Fibroblast of pulmonary artery (primary cell): ENCODE data around the gene PLGLB2.
"Not testable (repeated sequence)": the region's sequence is repeated elsewhere in the genome, so short reads cannot be mapped to it uniquely, and the experiment has no call there.

Source experiments
- DNase-seq: peaks from one replicate; pipeline ENCODE4 v3.0.0-alpha.2; 2010; ENCODE audit warnings: low read depth
- H3K4me3 ChIP-seq: replicated peaks from 2 replicates; pipeline ENCODE4 v1.5.1; 2011; ENCODE audit warnings: low read depth, mild to moderate bottlenecking, control low read depth, low read length, moderate library complexity

The PLGLB2 gene

DNA sequence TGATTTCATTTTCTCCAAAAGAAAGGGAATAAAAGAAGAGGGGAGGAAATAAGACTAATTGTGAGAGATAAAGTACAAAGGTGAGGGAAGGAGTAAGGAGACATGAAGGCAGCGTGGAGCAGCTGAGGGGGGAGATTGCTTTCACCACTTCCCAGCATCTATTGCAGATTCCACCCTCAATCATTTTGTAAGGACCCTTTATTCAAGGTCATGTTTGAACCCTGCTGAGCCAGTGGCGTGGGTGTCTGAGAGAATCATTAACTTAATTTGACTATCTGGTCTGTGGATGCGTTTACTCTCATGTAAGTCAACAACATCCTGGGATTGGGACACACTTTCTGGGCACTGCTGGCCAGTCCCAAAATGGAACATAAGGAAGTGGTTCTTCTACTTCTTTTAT lies at the start of gene PLGLB2:
PLGLB2 (plus strand) TSS at position 297 of the 400 bp plus-strand sequence; CDS start at position 364, 67 bp downstream.
- H3K4me3 ChIP-seq, DNase-seq: not testable (repeated sequence)

DNA sequence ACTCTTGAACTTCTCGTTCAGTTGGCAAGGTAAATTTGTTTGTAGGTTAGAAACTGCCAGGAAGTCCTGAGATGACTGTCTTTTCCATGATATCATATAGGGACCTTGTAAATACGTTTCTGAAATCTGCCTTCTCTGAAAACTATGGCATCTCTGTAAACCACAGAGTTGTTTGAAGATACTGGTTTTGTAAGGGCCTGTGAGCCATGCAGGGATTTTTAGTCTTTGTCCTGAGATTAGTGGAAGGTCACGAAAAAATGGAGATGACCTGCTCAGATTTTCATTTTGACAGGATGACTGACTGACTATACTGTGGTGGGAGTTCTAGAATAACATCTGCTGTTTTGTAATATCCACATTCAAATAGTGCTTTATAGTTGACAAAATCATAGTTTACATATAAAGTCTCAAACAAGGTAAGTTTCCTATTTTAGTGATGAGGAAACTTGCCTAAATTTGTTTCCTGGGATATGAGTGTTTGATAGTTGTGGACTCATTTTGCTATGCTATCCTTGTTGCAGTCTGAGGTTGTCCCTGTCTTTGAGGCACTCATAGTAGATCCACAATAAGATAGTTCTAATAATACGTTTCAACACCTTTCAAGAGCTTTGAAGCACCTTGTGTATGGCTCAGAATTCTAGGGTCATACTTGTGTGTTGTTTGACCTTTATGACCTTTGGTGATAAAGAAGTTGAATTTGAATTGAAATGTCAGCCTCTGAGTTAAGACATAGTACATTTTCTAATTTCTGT lies 43.1 kb upstream of the PLGLB2 start:
- DNase-seq, H3K4me3 ChIP-seq: not testable (repeated sequence)

DNA sequence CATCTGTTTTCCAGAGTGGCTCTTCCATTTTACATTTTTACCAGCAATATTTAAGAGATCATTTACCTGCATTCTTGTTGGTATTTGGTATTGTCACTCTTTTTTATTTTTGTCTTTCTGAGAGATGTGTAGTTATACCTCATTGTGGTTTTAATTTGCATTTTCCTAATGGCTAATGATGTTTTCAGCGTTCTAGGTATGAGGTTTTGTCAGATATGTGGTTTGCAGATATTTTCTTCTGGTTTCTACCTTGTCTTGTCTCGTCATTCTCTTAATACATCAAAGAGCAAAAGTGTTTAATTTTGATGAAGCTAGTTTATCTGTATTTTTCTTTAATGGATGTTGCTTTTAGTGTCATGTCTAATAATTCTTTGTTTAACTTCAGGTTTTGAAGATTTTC lies 39.5 kb upstream of the PLGLB2 start:
- H3K4me3 ChIP-seq, DNase-seq: not testable (repeated sequence)

DNA sequence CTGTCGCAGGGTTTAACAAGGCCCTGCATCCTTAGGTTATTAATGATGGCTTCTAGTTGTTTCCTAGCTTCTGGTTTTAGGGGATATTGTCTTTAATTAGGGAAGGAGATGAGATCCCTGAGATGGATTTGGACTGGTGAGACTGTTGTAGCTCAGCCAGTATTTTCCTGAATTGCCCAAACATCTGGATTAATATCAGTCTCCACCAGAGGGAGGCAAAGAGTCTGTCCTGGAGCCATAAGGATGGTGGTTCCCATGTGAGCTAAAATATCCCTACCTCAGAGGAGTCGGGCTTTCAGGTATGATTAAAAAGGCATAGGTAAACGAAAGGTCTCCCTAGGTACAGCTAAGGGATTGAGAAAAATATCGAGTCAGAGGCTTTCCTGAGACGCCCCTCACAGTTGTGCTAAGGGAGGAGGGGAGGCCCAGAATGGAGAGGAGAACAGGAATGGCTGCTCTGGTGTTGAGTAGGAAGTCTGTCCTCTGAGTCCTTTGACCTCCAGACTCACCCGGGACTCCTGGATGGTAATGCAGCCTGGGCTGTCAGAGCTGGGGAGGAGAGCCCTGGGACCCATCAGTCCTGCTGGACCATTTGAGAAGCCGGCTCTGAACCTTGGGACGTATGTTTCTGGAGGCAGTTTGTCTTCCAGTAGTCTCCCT lies 19.8 kb upstream of the PLGLB2 start:
- DNase-seq, H3K4me3 ChIP-seq: not testable (repeated sequence)

DNA sequence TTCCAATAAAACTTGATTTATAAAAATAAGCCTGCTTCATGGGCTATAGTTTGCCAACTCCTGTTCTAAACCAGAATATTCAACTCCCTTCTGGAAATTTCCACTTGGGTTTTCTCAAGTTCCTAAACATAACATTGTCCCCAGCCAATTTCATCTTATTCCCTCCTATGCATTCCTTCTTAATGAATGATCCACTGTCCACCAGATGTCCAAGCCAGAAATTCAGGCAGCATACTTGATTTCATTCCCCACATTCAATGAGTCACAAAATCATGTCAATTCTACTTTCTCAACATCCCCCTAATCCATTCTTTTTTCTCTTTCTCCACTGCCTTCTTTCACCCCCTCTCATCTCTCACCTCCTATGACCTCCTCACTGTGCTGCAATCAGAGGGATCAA lies 7.0 kb upstream of the PLGLB2 start:
- not testable (repeated sequence) for H3K4me3 ChIP-seq, DNase-seq

DNA sequence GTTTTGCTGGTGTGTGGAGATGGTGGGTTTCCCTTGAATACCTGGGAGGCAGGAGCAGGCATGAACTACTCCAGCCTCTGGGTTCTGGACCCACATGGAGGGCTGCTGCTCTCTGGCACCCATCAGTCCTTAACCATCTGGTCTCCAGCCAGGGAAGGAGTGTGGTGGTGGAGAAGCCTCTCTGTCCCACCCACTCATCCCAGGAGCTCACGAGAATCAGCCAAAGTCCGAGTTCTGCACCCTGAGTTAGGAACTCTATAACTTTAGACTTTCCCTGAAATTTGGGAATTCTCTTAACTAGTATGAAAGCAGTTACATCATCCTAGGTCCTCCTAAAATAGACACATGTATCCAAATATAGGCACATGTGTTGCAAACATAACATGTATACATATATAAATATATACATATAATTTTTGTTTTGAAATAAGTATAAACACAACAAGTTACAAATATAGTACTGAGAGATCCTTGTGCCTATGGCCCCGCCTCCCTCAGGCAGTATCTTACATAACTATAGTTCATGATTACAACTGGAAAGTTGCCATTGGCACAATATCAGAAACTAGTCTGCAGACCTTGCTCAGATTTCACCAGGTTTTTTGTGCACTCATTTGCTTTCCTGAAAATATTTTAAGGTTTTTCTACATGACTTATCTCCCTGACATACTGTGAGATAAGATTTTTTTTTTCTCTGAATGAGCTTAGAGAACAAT lies 5.3 kb upstream of the PLGLB2 start:
- H3K4me3 ChIP-seq, DNase-seq: not testable (repeated sequence)

DNA sequence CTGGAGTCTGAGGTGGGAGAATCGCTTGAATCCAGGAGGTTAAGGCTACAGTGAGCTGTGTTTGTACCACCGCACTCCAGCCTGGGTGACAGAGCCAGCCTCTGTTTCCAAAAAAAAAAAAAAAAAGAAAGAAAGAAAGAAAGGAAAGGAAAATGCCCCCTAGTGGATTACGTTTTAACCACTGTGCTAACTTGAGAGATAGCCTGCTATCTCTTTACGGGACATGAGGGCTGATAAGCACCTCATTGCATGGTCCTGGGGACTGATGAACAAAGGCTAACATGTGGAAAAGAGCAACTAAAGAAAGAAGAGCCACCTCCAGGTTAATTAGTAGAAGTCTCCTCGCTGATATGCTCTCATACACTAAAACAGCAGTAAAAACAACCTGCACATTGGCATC lies 4.2 kb upstream of the PLGLB2 start:
- not testable (repeated sequence) for DNase-seq, H3K4me3 ChIP-seq

DNA sequence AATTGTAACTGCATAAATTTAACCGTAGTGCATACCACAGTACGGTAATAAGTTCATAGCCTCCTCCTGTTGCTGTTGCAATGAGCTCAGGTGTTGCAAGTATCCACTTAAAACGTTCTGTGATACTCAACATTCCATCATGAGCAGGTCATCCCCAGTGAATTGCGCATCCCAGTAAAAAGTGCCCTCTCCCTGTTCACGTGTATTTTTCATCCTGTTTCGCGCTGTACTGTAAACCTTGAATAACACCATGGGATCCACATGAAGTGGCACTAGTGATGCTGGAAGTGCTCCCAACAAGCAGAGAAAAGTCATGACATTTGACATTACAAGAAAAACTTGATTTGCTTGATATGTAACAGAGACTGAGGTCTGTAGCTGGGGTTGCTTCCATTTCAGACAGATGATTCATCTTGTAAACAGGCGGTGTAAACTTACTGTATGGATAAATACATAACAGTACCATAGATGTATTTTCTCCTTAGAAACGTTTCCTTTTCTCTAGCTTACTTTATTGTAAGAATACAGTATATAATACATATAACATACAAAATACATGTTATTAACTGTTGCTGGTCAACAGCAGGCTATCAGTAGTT lies 2.4 kb upstream of the PLGLB2 start:
- H3K4me3 ChIP-seq, DNase-seq: not testable (repeated sequence)

DNA sequence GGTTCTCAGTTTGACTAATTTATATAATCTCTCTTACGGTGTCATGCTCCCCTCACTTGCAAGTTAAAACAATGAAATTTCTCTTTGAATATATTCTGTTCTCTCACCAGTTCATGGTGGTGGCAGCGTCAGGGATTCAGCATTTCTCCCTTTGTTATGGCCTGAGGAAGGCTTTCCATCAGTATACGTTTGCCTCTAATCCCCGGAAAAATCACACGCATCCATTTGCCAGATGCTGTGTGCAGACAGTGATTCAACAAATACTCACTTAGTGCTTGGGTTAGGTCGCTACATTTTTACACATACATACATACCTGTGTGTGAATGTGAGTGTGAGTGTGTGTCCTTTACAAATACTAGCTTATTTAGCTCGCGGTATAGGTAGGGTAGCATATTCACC lies 637 bp downstream of the PLGLB2 start:
- not testable (repeated sequence) for DNase-seq, H3K4me3 ChIP-seq

DNA sequence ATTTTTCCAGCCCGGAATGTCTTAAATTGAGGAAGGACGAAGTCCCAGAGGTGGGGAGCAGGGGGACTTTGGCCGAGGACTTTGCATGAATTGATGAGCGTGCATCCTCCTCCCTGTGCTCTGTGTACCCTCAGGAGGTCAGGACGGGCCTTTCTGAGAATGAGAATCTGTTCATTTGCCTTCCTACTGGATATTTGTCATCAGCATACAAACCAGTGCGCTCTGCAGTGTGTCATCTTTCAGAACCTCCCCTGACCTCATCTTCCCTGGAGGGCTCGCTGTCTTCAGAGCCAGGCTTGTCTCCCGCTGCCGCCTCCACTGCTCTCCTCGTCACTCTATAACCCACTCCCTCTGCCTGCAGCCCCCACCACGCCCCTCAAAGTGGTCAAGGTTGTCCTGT lies 2.7 kb downstream of the PLGLB2 start:
- H3K4me3 ChIP-seq, DNase-seq: not testable (repeated sequence)

DNA sequence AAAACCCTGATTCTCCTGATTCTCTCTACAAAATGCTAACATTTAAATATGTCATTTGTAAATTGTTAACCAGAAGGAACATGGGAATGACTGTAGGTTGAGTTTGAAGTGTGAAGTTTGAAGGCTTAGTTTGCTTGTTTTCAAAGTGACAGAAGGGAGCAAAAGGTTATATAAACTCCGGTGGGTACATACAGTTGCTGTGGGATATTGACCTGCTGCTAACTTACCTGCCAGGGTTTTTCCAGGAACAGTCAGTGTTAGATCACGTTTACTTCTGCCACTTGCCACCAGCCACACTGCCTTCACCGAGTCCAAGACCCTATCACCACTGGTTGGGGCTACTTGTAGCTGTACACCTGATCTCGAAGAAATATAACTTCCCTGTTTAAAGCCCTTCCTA lies 6.9 kb downstream of the PLGLB2 start:
- not testable (repeated sequence) for DNase-seq, H3K4me3 ChIP-seq
